ENCODE results near the gene FAM107A. TPM values are rescaled to one million over a fixed set of nuclear protein-coding genes. Genes with fewer than 3 reads are reported as not detected.
A peak's percentile ranks its signal among the peaks of the same experiment; 100 is the strongest.

The FAM107A gene
- total RNA-seq, 1 experiment from 2014 or later: 0.02 TPM

GRCh38 chr3:58594117-58594516 is 16.9 kb upstream of the FAM107A start:
- DNase-seq (ENCODE audit: low read depth): no peak

GRCh38 chr3:58591517-58592510 is 14.6 kb upstream of the FAM107A start:
- peak; percentile 32 for DNase-seq (ENCODE audit: low read depth)

DNA sequence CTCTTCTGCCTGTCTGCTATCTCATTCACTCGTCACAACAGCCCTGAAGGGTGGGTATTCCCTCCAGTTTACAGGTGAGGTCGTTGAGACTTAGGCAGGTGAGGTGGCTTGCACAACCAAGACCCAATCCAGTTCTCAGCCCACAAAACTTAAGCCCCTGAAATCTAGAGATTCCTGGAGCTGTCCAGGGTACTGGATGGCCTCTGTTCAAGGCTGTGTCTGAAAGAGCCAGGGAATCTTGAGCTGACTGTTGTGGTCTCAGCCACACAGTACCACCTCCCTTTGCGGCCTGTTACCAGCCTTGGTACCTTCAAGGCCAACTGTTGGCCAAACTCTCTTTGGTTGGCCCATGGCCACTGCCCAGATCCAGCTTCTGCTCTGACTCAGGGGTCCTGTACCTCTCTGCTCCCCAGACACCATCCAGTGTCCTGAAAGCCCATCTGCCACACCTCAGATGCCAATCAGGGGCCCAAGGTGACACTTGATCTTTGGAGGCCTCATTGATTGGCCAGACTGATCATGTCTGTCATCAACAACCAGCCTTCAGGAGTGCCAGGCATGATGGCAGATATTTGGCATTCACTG is 10.9 kb upstream of the FAM107A start:
- no peak for DNase-seq (ENCODE audit: low read depth)

DNA sequence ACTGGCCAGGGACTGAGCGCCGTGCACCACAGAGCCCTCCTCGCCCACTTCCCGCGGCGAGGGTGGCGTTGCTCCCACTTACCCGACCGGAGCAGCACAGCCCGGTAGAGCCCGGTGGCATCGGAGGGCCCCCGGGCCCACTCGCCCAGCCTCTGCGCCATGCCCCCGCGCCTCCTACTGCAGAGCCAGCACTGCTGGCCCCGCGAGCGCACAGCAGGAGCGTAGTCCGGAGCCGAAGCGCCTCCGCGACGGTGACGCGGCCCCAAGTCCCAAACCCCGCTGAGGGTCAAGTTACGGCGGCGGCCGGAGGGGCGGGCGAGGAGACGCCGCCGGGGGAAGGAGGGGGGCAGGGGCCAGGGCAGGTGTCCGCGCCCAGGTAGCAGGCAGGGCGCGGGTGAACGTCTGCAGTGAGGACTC is 9.6 kb upstream of the FAM107A start:
- no peak for DNase-seq (ENCODE audit: low read depth)

DNA sequence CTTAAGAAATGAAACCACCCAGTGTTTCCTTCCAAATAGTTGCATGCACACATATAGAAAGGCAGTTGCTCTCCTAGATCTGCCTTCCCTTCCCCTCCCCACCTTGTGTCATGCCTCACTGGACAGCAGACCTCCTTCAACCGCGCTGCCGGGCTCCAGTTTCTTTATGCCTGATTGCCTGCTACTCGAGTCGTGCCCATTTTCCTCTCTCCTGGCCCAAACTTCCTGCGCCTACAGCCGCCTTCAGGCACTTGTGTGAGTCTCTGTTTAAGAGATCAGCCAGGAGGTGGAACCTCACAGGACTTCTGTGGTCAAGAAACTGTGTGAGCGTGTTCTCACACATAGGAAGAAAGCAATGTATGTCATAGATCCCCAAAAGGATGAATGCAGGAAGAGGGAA is 8.8 kb upstream of the FAM107A start:
- DNase-seq (ENCODE audit: low read depth): peak; percentile 15

DNA sequence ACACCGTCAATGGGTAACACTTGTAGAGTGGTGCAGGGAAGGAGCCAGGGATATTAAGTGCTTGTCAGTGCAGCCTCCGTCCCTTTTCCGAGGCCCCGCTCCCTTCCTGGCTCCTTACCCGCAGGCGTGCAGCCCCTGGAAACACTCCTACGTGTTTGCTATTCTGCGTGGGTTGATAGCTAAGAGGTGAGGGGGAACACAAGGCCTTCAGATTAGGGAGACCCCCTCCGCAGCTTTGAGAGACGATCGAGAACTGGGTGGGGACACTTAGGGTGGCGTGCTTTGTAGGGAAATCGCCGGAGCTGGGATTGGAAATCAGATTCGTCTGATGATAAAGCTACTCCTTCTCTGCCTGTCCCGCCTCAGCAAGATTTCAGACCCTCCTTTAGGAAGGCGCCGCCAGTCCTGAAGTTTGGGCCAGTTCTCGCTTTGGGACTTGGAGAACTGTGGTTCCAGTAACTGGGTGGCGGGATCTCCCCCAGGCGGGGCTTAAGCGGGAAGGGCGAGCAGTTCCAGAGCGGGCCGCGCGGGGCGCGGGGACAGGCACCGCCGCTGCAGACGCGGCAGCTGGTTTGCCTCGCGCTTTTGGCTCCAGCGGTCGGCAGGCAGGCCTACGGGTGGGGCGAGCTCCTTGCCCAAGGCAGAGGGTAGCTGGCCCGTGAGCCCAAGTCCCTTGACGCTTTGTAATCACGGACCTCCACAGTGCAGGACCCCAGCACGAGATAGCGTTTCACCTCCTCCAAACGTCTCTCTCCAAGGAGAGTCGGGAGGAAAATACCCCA is 8.0 kb upstream of the FAM107A start:
- peak; percentile 75 for DNase-seq (ENCODE audit: low read depth)

GRCh38 chr3:58584690-58585004 is 7.5 kb upstream of the FAM107A start:
- DNase-seq (ENCODE audit: low read depth): peak; percentile 15

DNA sequence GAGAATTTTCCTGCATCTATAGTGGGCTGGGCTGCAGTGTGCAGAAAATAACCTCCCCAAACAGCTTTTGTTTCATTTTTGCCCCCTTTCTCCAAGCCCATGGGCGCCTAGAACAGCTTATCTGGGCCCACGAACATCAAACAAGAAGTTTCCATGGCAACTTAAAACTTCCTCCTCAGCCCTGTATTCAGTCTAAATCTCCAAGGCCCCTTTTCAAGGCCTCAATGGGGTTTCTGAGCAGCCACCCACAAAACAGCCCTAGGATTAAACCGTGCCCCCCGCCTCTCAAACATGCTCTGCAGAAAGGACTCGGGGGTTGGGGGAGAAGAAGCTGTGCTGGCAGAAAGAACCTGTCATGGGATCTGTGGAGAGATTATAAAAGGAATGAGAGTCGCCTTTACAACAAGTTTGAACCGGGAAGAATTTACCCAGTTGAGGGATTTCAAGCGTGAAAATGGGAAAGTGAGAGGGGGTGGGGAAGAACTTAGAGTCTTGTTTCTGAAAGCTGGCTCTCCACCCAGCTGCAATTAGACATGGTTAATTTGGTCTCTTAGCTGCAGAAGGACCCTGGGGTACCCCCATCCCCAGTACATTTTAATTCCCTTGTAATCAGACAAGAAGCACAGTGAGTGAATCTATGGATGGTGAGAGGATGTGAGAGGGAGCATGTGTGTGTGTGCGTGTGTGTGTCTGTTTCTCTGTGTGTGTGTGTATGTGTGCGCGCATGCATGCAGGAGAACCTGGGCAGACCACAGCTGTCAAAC is 4.3 kb upstream of the FAM107A start:
- no peak for DNase-seq (ENCODE audit: low read depth)

- no peak for DNase-seq (ENCODE audit: low read depth)
These were observed 3.7 kb upstream of the FAM107A start for GRCh38 chr3:58580826-58581327.

DNA sequence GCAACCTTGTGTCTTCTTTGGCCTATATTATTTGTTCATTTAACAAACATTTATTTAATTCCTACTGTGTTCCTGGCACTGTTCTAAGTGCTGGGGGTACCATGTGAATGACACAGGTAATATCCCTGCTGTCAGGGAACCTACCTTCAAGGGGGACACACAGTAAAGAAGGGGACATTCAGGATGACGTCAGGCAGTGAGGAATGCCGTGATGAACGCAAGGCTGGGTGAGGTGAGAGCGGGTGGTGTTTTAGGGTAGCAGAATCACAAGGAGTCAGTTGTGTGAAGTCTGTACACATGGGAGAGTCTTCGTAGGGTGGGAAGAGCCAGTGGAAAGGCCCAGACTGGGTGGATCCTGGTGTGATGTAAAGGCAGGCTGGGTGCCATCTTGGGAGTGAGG is 1.7 kb upstream of the FAM107A start:
- DNase-seq (ENCODE audit: low read depth): no peak

GRCh38 chr3:58576716-58577115 is 475 bp downstream of the FAM107A start:
- no peak for DNase-seq (ENCODE audit: low read depth)

GRCh38 chr3:58575971-58576652 is 1.1 kb downstream of the FAM107A start:
- DNase-seq (ENCODE audit: low read depth): peak; percentile 50

DNA sequence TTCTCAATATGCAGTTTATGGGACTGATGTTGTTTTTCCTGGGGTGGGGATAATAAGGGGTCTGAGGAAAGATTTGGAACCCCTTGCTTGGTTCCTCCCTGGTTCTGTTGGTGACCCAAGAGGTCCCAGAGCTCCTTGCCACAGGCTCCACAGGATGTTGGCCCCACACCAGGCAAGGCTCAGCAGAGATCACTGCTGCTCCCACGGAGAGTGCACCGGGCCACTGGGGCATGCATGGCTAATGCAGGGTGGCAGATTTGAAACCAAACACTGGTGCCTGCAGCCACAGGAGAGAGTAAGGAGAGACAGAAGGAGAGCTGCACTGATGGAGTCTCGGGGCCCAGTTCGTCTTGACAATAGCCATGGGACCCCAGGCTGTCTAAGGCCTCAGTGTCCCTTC is 2.5 kb downstream of the FAM107A start:
- DNase-seq (ENCODE audit: low read depth): no peak

GRCh38 chr3:58574106-58574505 is 3.1 kb downstream of the FAM107A start:
- no peak for DNase-seq (ENCODE audit: low read depth)

GRCh38 chr3:58573640-58574039 is 3.6 kb downstream of the FAM107A start:
- DNase-seq (ENCODE audit: low read depth): no peak

DNA sequence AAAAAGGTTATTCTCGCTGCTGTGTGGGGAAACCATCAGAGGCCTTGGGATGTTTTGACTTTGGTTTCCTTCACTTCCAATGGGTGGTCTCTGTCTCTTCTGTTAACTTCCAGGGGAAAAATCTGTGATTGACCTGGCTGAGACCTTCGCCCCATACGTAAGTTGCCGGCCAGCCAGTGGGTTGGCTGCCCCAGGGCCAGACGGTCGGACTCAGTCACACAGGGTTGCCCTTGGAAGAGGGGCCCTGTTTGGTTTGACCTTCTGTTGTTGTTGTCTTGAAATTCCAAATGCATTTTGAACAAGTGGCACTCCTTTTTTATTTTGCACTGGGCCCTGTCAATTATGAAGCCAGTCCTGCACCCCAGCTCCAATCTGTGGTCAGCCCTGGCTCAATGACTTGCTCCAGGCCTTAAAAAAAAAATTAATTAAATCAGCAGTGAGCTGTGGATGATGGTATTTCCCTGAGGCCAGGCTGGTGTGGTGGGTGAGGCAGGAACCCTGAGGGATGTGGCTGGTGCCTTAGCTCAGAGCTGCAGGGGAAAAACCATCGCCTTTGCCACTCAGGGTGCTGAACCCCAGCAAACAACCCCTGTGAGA is 4.5 kb downstream of the FAM107A start:
- no peak for DNase-seq (ENCODE audit: low read depth)

- peak; percentile 17 for DNase-seq (ENCODE audit: low read depth)
These were observed 5.1 kb downstream of the FAM107A start for GRCh38 chr3:58572013-58572633.

- no peak for DNase-seq (ENCODE audit: low read depth)
These were observed 6.3 kb downstream of the FAM107A start for GRCh38 chr3:58570851-58571250.

- no peak for DNase-seq (ENCODE audit: low read depth)
These were observed 7.7 kb downstream of the FAM107A start for GRCh38 chr3:58569287-58570001.
